Measurements from ENCODE around the gene PALM. TPM values are rescaled to one million over a fixed set of nuclear protein-coding genes. Genes with fewer than 3 reads are reported as not detected.

PALM gene
- total RNA-seq, 1 experiment from 2014 or later, result 18.5 TPM

DNA sequence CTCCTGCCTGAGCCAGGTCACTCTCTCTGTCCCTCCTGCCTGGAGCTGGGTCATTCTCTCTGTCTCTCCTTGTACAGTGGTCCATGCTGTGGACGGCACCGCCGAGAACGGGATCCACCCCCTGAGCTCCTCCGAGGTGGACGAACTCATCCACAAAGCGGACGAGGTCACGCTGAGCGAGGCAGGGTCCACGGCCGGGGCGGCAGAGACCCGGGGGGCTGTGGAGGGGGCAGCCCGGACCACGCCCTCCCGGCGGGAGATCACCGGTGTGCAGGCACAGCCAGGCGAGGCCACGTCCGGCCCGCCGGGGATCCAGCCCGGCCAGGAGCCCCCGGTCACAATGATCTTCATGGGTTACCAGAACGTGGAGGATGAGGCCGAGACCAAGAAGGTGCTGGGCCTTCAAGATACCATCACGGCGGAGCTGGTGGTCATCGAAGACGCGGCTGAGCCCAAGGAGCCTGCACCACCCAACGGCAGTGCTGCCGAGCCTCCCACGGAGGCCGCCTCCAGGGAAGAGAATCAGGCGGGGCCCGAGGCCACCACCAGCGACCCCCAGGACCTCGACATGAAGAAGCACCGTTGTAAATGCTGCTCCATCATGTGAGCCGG, 37.6 kb downstream of the PALM start:
- Mint-ChIP-seq H3K27ac (no peak overlapping the region), H3K27me3 (ENCODE audit: low read depth) (no peaks in the 10 kb centered on the region), H3K9me3 (peaks cover 12 to 16% of the 10 kb centered on the region in 2 experiments; a peak in 4 of 5 replicates), H3K36me3 (ENCODE audit: insufficient read depth in 1 of 3, low read depth in 3 of 3) (peaks cover 0 to 11% (median 2%) of the 10 kb centered on the region in 3 experiments; a peak in 4 of 7 replicates), H3K4me1 (no peaks in the 10 kb centered on the region), H3K4me3 (no peak overlapping the region)
- Histone ChIP-seq H3K23ac (ENCODE audit: insufficient read length, low read depth, low read length) (no peak overlapping the region), H3K27me3 (ENCODE audit: insufficient read depth, low read length) (no peaks in the 10 kb centered on the region), H4K20me1 (ENCODE audit: control insufficient read depth, insufficient read depth, insufficient read length) (no peaks in the 10 kb centered on the region), H3K79me1 (ENCODE audit: insufficient read depth, low read depth, low read length, poor library complexity, severe bottlenecking) (no peaks in the 10 kb centered on the region), H2BK15ac (ENCODE audit: low read depth, low read length) (no peak overlapping the region), H3K56ac (ENCODE audit: insufficient read length, low read depth, low read length) (no peak overlapping the region), H3K4me2 (ENCODE audit: insufficient read depth, insufficient read length, low read length) (no peak overlapping the region), H3K9ac (ENCODE audit: extremely low read depth, insufficient read length, low read length) (no peak overlapping the region), H3K9me3 (ENCODE audit: control insufficient read depth, low read depth, low read length) (no peaks in the 10 kb centered on the region), H2AK5ac (ENCODE audit: insufficient read length, low read length) (no peak overlapping the region), H3K4me1 (ENCODE audit: insufficient read depth, low read length) (no peaks in the 10 kb centered on the region), H2BK120ac (ENCODE audit: low read depth, low read length, poor library complexity, severe bottlenecking) (no peak overlapping the region), H2BK12ac (ENCODE audit: insufficient read length, low read depth, low read length) (no peak overlapping the region), H3T11ph (ENCODE audit: low read length) (no peak overlapping the region), H3K18ac (ENCODE audit: insufficient read length, low read depth, low read length) (no peak overlapping the region), H4K8ac (replicated peaks; ENCODE audit: insufficient read length, low read depth, low read length) (no peak overlapping the region), H3K79me2 (ENCODE audit: insufficient read depth, low read length) (no peaks in the 10 kb centered on the region), H3K4ac (ENCODE audit: low read depth, low read length) (no peak overlapping the region), H2BK20ac (ENCODE audit: low read depth, low read length, poor library complexity, severe bottlenecking) (no peak overlapping the region), H4K5ac (ENCODE audit: insufficient read length, low read depth, low read length) (no peak overlapping the region), H3K27ac (ENCODE audit: insufficient read length, low read depth, low read length) (no peak overlapping the region), H2AFZ (ENCODE audit: low read length) (no peak overlapping the region), H2BK5ac (ENCODE audit: insufficient read length, low read length) (no peak overlapping the region), H3K14ac (ENCODE audit: insufficient read depth, low read length) (no peak overlapping the region), H3K23me2 (ENCODE audit: insufficient read length, low read depth, low read length, poor library complexity, severe bottlenecking) (no peaks in the 10 kb centered on the region), H4K91ac (ENCODE audit: insufficient read length, low read depth, low read length) (no peak overlapping the region)
- no CpG with 5 or more reads among the region's 43 CpGs for WGBS (ENCODE audit: extremely low coverage, insufficient read length, low lambda C conversion rate)
- DNase-seq, result no peak
- TF ChIP-seq, protein P1, sequence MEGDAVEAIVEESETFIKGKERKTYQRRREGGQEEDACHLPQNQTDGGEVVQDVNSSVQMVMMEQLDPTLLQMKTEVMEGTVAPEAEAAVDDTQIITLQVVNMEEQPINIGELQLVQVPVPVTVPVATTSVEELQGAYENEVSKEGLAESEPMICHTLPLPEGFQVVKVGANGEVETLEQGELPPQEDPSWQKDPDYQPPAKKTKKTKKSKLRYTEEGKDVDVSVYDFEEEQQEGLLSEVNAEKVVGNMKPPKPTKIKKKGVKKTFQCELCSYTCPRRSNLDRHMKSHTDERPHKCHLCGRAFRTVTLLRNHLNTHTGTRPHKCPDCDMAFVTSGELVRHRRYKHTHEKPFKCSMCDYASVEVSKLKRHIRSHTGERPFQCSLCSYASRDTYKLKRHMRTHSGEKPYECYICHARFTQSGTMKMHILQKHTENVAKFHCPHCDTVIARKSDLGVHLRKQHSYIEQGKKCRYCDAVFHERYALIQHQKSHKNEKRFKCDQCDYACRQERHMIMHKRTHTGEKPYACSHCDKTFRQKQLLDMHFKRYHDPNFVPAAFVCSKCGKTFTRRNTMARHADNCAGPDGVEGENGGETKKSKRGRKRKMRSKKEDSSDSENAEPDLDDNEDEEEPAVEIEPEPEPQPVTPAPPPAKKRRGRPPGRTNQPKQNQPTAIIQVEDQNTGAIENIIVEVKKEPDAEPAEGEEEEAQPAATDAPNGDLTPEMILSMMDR (conservative IDR thresholded peaks at IDR 0.05), result no peak
